Skeletal muscle satellite cell (primary cell): ENCODE measurements around the gene TSPAN32.

Experiments used
- H3K27me3 ChIP-seq: 2 replicates; pipeline ENCODE4 v1.7.0; 2013; ENCODE audit warnings: low read length; ENCODE audit not compliant: control insufficient read depth, insufficient read depth
- H3K36me3 ChIP-seq: 2 replicates; pipeline ENCODE4 v1.7.0; 2013; ENCODE audit warnings: mild to moderate bottlenecking, control low read depth, low read length; ENCODE audit not compliant: insufficient read depth
- H3K4me1 ChIP-seq: 2 replicates; pipeline ENCODE4 v1.7.0; 2013; ENCODE audit warnings: low read length; ENCODE audit not compliant: control insufficient read depth, insufficient read depth
- H3K4me2 ChIP-seq: 2 replicates; pipeline ENCODE4 v1.7.0; 2013; ENCODE audit warnings: mild to moderate bottlenecking, low read length
- H3K4me3 ChIP-seq: 2 replicates; pipeline ENCODE4 v1.7.0; 2013; ENCODE audit warnings: low read length
- H3K9ac ChIP-seq: 2 replicates; pipeline ENCODE4 v1.7.0; 2013; ENCODE audit warnings: mild to moderate bottlenecking, low read depth, low read length, moderate library complexity
- H3K9me3 ChIP-seq: replicated peaks from 2 replicates; pipeline ENCODE4 v1.7.0; 2013; ENCODE audit warnings: mild to moderate bottlenecking, control low read depth, low read length

Gene TSPAN32

DNA sequence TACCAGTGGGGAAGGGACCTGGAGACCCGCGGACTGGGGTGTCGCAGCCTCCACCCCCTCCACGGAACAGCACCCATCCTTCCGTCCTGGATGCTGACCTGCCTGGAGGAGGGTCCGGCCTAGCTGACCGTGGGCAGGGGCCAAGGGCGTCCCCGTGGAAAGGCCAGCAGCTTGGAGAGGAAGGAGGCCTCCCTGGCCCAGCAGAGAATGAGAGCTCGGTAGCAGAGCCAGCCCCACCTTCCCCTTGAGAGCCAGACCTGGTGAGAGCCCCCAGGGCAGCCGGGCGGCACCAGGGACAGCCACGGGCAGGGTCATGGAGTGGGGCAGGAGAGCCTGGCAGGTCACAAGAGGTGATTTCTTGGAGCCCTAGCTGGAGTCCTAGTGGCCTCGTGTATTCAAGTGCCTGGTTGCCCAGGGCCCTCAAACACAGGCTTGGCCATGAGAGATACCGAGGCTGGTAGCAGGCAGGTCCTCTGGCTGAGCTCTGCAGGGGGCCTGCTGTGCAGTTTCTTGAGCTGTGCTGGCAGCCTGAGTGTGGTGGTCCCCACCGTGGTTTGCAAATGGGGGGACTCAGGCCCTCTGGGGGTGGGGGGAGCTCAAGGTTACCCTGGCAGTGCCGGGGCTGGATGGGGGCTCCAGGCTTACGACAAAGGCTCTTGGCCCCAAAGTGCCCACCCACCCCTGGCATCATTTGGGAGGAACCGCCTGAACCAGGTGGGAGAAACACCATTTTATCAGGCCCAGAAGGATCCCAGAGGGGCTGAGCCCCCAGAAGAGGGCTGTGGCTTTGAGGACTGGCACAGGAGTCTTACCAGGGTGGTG is 7.6 kb downstream of the TSPAN32 start:
- no peak overlapping the region for H3K9ac ChIP-seq
- no peak overlapping the region for H3K4me2 ChIP-seq
- no peaks in the 10 kb centered on the region for H3K36me3 ChIP-seq
- no peaks in the 10 kb centered on the region for H3K9me3 ChIP-seq
- peaks cover 17% of the 10 kb centered on the region for H3K4me1 ChIP-seq
- H3K4me3 ChIP-seq, result no peak overlapping the region
- no peaks in the 10 kb centered on the region for H3K27me3 ChIP-seq

DNA sequence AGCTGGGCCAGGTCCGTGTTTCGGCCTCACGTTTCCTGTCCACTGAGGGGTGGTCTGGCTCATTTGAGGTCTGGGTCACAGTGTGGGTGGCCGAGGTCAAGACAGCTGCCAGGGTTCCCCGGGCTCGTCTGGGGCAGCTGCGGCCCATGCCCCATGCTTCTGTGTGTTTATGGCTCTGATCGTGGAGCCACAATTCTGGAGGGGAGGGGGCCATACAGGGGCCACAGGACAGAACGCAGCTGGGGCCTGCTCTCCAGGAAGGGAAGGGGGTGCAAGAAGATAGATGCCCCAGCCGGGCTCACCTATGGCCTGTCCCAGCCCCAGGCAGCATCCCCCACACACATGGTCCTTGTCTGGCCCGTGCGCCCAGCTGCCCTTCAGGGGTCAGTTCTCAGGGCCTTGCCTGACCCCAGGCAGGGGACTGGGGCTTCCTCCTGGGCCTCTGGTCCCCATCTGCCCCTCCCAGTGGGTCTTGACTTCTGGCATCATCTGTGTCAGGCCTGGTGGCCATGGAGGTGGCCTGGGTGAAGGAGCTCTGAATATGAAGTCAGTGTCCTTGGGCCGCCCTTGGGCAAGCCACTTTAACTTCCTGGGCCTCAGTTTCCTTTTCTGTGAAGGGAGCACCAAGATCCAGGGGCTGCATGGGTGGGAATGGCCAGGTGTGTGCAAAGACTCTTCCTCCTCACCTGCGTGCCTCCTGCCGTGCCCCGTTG is 8.4 kb downstream of the TSPAN32 start:
- H3K9ac ChIP-seq, result no peak overlapping the region
- H3K27me3 ChIP-seq, result no peaks in the 10 kb centered on the region
- no peaks in the 10 kb centered on the region for H3K9me3 ChIP-seq
- H3K4me1 ChIP-seq, result peaks cover 23% of the 10 kb centered on the region
- no peaks in the 10 kb centered on the region for H3K36me3 ChIP-seq
- no peak overlapping the region for H3K4me3 ChIP-seq
- no peak overlapping the region for H3K4me2 ChIP-seq

DNA sequence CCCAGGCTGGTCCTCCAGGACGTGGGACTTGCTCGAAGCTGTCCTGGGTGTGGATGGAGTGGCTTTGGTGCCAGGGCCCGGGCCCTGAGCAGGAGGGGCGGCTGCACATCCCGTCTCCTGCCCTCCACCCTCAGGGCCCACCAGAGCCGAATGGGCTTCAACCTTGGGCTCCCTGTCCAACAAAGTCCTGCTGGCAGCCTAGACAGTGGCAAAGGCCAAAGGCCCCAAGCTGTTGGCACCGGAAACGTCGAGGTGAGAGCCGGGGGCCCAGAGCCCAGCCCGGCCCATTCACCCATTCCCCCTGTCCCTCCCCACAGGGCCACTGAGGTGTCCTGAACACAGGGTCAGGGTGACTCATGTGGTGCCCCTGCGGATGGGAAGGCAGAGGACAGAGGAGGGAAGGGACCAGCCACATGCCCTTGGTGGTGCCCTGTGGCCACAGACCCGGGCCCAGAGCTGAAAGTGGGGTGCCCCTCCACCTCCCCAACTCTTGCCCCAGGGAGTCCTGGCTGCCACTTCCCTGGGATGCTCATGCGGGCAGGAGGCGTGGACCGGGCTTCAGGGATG is 9.1 kb downstream of the TSPAN32 start:
- Histone ChIP-seq H3K4me1 (peaks cover 25% of the 10 kb centered on the region), H3K27me3 (no peaks in the 10 kb centered on the region), H3K9ac (no peak overlapping the region), H3K4me2 (no peak overlapping the region), H3K9me3 (no peaks in the 10 kb centered on the region), H3K4me3 (no peak overlapping the region), H3K36me3 (no peaks in the 10 kb centered on the region)

DNA sequence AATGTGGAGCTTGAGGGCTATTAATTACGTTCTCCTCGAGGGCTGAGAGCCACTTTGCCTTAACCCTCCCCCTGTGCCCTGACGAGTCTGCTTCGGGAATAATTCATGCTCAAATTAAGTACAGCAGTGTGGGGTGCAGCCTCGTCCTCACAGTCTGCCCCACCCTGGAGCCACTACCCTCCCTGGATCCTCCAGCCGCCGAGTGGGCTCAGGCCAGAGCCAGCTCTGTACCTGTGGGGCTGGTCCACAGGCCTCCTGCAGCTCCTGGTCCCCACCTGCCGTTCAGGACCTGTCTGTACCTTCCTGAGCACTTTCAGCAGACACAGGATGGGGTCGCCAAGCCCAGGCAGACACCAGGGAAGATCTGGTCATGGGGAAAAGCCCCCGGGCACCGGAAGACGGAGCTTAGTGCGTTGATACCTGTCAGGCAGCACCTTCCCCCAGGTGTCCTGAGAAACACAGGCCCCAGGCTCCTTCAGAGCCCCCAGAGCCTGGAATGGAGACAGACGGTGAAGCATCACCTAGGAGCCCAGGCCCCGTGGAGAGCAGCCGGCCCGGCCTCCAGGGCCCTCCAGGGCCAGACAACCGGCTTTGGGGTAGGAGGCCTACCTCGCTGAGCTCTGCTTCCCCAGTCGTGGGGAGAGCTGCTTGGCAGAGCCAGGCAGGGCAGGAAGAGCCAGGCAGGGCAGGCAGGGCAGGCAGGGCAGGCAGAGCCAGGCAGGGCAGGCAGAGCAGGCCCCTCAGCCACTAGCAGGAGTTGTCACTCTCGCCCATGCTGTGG is 9.7 kb downstream of the TSPAN32 start:
- Histone ChIP-seq H3K27me3 (no peaks in the 10 kb centered on the region), H3K9ac (no peak overlapping the region), H3K4me2 (no peak overlapping the region), H3K4me1 (peaks cover 21% of the 10 kb centered on the region), H3K4me3 (no peak overlapping the region), H3K36me3 (no peaks in the 10 kb centered on the region), H3K9me3 (no peaks in the 10 kb centered on the region)

DNA sequence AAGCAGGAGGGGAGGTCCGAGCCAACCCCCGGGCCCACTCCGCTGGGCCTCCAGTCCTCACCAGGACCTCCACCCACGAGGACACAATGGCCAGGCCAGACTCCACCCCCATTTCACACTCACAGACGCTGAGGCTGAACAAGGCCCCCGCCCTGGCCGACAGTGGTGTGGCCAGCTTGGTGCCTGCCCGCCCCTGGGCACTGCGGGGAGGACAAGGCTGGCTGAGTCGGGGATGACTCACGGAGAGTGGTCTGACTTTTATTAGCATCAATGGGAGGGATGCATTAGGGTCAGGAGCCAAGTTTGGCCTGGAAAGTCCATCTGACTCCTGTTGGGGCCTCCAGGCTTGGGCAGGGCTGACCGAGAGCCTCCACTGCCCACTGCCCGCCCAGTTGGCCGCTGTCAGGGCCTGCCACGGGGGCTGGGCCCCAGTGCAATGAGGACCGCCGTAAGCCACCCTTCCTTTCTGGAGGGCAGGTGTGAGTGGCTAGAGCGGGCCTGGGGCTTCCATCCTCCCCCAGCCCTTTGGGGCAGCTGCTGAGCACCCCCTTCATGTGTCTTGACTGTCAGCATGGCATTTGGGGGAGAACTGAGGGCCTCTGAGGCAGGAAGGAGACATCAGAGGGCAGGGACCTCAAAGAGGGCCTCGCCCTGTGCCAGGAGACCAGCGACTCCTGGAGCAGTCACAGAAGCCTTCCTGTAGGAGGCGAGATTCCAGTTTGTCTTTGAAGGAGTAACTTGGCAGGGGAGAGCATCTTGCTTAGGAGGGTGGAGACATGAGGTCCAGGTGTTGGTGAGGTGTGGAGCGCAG is 10.6 kb downstream of the TSPAN32 start:
- no peak overlapping the region for H3K4me3 ChIP-seq
- no peak overlapping the region for H3K9ac ChIP-seq
- H3K9me3 ChIP-seq, result no peaks in the 10 kb centered on the region
- no peaks in the 10 kb centered on the region for H3K36me3 ChIP-seq
- no peaks in the 10 kb centered on the region for H3K27me3 ChIP-seq
- no peak overlapping the region for H3K4me2 ChIP-seq
- peaks cover 20% of the 10 kb centered on the region for H3K4me1 ChIP-seq

DNA sequence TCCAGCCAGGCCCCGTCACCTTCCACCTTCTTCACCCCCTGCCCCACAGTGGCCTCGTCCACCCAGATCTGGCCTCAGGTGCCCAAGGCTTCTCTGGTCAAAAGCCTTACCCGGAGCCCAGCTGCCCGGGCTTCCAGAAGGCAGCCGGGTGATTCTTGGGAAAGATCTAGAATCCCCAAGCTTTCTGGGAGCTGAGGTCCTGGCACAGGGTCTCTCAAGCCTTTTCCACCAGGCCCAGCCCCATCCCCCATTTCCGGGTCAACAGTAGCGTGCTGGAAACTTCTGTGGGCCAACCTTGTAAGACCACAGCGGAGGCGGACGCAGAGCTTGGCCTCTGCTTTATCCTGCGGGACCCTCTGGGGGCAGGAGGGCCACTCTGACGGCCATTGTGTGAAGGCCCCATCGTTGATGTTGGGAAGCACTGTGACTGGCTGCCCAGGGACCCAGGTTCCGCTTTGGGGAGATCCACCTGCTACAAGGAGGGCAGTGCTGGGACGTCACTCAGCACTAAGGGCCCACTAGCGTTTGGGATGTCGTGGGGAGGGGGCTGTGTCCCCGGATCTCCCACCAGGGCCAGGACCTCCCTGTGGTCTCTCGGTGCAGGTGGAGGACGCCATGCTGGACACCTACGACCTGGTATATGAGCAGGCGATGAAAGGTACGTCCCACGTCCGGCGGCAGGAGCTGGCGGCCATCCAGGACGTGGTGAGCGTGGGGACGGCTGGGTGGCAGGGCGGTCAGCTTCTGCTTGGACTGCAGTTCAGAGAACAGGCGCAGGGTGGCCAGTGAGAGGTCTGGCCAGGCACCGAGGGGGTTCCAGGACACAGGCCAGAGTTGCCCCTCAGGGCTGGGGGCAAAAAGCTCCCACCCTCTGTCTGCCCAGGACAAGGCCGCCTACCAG is 11.5 kb downstream of the TSPAN32 start:
- H3K4me1 ChIP-seq, result peaks cover 20% of the 10 kb centered on the region

DNA sequence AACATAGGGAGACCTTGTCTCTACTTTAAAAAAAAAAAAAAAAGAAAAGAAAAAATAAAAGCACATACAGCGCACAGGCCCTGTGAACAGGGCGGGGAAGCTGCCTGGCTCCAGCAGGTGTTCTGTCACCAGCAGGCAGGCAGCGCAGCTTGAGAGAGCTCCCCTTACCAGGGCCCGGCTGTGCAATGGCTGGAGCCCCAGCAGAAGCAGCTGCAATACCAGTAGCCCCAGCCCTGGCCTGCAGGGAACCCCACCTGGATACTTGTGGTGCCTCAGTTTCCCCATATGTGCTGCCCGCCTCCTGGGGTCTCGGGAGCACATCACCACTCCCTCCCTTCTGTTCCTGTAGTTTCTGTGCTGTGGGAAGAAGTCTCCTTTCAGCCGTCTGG is 12.3 kb downstream of the TSPAN32 start:
- H3K4me3 ChIP-seq, result no peak overlapping the region
- H3K4me1 ChIP-seq, result peaks cover 20% of the 10 kb centered on the region
- H3K9me3 ChIP-seq, result no peaks in the 10 kb centered on the region
- H3K4me2 ChIP-seq, result no peak overlapping the region
- H3K27me3 ChIP-seq, result peaks cover 8% of the 10 kb centered on the region
- H3K36me3 ChIP-seq, result no peaks in the 10 kb centered on the region
- no peak overlapping the region for H3K9ac ChIP-seq

More for the DNA sequence above, 11.5 kb downstream of the TSPAN32 start:
- Histone ChIP-seq H3K4me2 (no peak overlapping the region), H3K36me3 (no peaks in the 10 kb centered on the region), H3K27me3 (peaks cover 8% of the 10 kb centered on the region), H3K9ac (no peak overlapping the region), H3K9me3 (no peaks in the 10 kb centered on the region), H3K4me3 (no peak overlapping the region)

DNA sequence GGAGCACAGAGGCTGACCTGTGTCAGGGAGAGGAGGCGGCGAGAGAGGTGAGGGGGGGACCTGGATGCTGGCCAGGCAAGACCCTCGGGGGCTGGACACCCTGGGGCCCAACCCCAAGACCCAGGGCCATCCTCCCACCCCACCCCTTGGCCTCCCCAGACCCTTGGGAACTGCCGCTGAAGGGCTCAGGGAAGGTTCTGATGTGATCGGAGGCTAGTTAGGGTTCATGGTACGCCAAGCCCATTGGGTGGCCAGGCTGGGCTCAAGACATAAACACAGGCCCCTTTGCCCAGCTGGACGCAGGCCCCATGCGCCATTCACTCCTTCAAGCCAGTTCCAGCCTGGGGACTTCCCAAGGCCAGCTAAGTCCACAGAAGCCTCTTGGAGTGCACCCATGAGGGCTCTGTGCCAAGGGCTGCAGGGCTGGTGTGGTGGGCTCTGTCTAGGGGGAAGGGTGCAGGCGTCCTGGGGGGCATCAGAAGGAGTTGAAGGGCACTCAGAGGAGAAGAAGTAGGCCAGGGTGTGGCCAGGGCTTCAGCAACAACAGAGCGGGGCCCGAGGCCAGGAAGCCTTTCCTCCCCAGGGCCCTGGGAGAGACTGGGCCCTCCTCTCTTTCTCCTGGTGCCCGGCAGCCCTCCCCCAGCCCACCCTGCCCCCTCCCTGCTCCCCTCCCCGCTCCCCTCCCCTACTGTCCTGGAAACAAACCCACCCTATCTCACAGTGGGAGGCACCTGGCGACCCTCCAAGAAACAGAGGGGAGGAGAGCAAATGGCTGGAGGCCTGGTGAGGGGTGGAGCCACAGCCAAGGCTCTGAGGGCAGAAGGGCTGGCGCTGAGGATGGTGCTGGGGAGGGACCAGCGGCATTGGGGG is 12.9 kb downstream of the TSPAN32 start:
- Histone ChIP-seq H3K9me3 (no peaks in the 10 kb centered on the region), H3K4me3 (no peak overlapping the region), H3K4me1 (peaks cover 20% of the 10 kb centered on the region)

DNA sequence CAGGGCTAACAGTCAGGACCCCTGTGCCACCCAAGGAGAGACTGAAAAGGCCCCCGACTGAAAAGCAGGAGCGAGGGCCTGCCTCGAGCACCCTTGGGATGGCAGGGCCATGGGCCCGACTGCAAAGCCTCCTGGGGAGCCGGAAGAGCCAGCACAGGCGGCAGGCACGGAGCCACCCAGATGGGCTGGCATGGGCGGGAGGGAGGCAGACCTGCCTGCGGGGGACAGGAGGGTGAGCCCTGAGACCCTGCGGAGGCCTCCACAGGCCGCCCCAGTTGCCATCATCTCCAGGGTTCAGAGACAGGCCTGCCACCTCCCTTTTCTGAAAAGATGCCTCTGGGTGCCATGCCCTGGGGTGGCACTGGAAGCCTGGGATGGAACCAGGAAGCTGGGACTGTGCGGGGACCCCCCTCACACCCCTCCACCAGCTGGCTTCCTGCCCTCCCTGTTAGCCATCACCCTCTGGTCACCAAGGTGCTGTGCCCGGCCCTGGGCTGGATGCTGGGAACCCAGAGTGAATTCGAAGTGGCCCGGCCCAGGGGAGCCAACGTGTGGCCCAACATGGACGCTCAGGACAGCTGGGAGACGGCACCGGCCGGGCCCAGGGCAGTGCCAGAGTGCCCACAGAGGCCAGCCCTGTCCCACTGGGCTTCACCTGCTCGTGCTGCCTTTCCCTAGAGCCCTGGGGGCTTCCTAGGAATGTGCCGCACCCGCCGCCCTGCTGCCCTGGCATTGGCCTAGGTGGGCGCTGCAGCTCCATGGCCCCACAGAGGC is 13.8 kb downstream of the TSPAN32 start:
- Histone ChIP-seq H3K4me1 (peaks cover 20% of the 10 kb centered on the region), H3K4me3 (no peak overlapping the region), H3K9me3 (no peaks in the 10 kb centered on the region), H3K27me3 (peaks cover 8% of the 10 kb centered on the region), H3K9ac (peak overlapping the region; percentile 8), H3K4me2 (peak overlapping the region; percentile 6), H3K36me3 (no peaks in the 10 kb centered on the region)

More for the DNA sequence above, 12.9 kb downstream of the TSPAN32 start:
- Histone ChIP-seq H3K9ac (peak overlapping the region; percentile 8), H3K36me3 (no peaks in the 10 kb centered on the region), H3K4me2 (peak overlapping the region; percentile 6), H3K27me3 (peaks cover 8% of the 10 kb centered on the region)
